Gastroesophageal sphincter (tissue), 3 donors: ENCODE results near the gene NAA80.
A peak's percentile ranks its signal among the peaks of the same experiment; 100 is the strongest.

Experiments
- POLR2AphosphoS5 ChIP-seq: sonication (generic); formaldehyde crosslinking; IDR thresholded peaks from one replicate; pipeline ENCODE4 v1.6.1; 2017; ENCODE audit warnings: antibody characterized with exemption
- TF ChIP-seq, protein P1 (sequence below), 4 experiments: fragments of 200-600 bp in 2 of 4; fragments of 450-650 bp in 2 of 4; sonication (generic) in 1 of 4; IDR thresholded peaks; one replicate each; pipeline ENCODE4 v1.5.1; 2017 to 2019; ENCODE audit warnings: antibody characterized with exemption in 4 of 4, mild to moderate bottlenecking in 2 of 4, moderate library complexity in 2 of 4

DNA sequence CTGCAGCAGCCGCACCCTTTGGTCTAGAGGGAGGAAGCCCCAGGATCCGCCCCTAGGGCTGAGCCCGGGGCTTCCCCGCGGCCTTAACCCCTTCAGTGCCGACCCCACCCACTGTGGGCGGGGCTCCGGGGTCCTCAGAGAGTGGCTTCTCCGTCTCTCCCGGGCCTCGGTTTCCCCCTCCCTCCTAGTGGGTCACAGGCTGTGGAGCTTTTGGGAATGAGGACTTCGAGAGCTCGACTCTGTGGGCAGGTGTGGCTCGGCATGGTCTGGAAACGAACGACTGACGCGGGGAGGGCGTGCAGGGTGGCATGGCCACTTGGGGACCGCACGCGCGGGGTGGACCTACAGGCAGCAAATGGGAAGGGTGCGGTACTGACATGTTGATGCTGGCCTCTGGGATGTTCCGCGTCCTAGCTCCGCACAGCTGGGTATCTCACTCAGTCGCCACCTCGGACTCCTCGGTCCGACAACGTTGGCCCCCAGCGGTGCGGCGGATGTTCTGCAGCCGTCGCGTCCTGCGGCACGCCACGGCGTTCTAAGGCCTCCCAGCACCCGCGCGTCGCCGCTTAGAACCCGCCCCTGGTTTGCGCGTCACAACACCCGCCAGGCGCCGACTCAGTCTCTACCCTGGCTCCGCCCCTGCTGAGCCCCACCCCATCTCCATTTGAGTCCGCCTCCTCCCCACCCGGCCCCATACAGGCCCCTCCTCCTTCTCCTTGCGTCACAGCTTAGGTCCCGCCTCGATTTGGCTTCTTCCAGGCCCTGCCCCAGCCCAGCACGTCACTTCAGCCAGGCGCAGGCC is at the start of gene NAA80, which contains the start of gene HYAL3:
- TF ChIP-seq POLR2AphosphoS5 = peak; percentile 92
- TF ChIP-seq, protein P1, sequence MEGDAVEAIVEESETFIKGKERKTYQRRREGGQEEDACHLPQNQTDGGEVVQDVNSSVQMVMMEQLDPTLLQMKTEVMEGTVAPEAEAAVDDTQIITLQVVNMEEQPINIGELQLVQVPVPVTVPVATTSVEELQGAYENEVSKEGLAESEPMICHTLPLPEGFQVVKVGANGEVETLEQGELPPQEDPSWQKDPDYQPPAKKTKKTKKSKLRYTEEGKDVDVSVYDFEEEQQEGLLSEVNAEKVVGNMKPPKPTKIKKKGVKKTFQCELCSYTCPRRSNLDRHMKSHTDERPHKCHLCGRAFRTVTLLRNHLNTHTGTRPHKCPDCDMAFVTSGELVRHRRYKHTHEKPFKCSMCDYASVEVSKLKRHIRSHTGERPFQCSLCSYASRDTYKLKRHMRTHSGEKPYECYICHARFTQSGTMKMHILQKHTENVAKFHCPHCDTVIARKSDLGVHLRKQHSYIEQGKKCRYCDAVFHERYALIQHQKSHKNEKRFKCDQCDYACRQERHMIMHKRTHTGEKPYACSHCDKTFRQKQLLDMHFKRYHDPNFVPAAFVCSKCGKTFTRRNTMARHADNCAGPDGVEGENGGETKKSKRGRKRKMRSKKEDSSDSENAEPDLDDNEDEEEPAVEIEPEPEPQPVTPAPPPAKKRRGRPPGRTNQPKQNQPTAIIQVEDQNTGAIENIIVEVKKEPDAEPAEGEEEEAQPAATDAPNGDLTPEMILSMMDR (IDR thresholded peaks at IDR 0.05) = peak in 3 of 4 experiments; percentile 40 to 76 (median 69)
